Measurements from ENCODE around the gene FHAD1.
"Not testable (repeated sequence)": the region's sequence is repeated elsewhere in the genome, so short reads cannot be mapped to it uniquely, and the experiment has no call there.

Gene FHAD1

GRCh38 chr1:15417059-15417934, 170.3 kb downstream of the FHAD1 start:
- DNase-seq (ENCODE audit: low read depth in 2 of 2): peak in 1 of 2 donors; percentile 43

DNA sequence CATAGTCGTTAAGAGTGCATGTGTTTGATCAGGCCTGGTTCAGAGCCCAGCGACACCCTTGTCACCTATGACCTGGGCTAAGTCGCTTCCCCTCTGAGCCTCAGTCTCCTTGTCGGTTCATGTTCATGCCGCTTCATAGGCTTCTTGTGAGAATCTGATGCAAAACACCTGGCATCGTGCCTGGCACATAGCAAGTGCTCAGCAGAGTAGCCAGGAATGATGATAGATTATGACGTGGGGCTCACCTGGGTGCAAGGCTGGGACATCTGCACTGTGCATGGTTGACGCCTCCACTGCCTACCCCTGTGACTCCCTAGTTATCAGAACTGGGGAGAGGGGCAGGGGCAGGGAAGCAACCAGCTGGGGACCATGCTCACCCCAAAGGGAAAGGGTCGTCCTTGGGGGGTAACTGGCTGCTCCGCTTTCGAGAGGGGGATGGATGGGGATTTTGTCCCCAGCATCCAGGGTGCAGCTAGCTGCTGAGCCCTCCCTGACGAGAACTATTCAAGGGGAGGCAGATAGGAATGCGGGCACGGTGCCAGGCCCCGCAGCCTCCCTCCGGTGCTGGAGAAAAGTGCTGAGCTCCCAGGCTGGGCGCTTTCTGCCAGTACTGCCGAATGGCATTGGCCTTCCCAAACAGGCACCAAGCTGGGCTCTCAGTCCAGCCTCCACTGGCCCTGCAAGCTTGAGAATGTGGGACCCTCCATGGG, 171.9 kb downstream of the FHAD1 start:
- DNase-seq (ENCODE audit: low read depth in 2 of 2): no peak

GRCh38 chr1:15420853-15421465, 173.9 kb downstream of the FHAD1 start:
- no peak for DNase-seq (ENCODE audit: low read depth in 2 of 2)

DNA sequence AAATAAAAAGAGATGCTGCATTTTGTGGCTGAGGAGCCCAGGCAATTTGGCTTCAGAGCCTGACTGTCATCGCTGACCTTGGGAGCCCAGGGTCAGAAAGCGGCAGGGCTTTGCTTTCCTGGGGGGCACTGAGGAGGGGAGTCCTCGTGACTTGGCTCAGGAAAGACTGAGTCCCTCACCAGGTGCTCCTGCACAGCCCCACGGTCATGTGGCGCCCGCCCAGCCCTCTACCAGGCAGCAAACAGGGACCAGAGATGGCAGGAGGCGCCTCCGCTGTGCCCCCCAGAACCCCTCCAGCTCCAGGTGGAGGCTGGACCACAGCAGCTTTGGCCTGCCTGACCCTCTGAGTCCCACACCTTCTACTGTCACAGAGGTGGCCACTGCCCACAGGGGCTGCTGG, 175.8 kb downstream of the FHAD1 start:
- no peak for DNase-seq (ENCODE audit: low read depth in 2 of 2)

DNA sequence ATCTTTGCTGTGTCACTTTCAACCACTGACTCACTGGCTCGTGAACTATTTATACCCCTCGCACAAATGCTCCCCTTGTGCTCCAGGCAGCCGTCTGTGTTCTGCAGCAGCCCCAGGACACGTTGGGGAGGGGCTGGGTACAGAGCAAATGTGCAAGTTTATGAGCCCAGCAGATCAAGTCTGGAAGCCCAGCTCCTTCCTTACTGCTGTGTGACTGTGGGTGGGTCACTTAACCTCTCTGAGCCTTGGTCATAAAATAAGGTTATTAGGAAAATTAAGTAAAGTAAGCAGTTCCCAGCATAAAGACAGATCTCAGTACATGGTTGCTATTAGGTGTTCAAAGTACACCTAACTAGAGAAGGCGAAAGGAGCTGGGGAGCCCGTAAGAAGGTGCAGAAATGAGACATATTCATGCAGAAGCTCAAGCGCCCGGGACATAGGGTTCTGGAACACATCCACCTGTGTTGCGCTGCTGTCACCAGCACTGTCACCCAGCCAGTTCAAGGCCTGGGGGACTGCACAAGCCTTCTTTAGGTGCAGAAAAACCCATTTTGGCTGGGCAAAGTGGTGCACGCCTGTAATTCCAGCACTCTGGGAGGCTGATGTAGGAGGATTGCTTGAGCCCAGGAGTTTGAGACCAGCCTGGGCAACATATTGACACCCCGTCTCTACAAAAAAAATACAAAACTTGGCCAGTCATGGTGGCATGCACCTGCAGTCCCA, 176.5 kb downstream of the FHAD1 start:
- DNase-seq (ENCODE audit: low read depth in 2 of 2): no peak

DNA sequence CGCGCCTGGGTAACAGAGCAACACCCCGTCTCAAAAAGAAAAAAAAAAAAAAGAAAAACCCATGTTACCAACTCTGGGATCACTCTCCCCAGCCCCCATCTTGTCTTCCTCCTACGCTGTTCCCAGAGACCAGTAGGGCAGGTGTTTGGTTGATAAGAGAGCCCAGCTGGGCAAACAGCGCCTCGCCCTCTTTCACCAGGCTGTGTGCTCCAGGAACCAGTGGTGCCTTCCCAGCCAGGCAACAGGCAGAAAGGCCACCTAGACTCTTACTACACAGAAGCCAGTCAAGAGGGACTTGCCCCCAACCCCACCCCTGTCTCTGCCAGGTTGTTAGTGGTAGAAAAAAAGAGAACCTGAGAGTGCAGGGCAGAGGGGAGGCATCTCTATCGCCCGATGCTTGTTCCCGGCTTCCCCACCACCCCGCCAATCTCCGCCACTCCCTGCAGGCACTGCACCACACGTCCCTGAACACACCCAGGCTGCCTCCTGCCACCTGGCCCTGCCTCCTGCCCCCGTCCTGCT, 177.2 kb downstream of the FHAD1 start:
- DNase-seq (ENCODE audit: low read depth in 2 of 2): no peak

GRCh38 chr1:15424981-15425380, 178.0 kb downstream of the FHAD1 start:
- no peak for DNase-seq (ENCODE audit: low read depth in 2 of 2)

GRCh38 chr1:15425521-15425920, 178.5 kb downstream of the FHAD1 start:
- no peak for DNase-seq (ENCODE audit: low read depth in 2 of 2)

DNA sequence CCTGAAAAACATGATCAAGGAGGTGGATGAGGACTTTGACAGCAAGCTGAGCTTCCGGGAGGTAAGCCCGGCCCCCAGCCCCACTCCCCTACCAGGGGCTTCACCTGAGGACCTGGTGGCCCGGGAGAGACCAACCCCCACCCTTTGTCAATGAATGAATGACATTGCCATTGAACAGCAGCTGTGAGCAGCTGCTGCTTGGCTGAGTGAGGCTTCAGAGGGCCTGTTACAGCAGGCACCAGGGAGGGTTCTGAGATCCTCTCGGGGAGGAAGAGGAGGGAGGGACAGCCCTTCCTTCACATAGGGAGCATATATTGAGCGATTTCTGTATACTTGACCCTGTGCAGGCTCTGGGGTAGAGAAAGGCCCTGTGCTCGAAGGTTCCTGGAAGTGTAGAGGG, 178.9 kb downstream of the FHAD1 start:
- DNase-seq (ENCODE audit: low read depth in 2 of 2): no peak

DNA sequence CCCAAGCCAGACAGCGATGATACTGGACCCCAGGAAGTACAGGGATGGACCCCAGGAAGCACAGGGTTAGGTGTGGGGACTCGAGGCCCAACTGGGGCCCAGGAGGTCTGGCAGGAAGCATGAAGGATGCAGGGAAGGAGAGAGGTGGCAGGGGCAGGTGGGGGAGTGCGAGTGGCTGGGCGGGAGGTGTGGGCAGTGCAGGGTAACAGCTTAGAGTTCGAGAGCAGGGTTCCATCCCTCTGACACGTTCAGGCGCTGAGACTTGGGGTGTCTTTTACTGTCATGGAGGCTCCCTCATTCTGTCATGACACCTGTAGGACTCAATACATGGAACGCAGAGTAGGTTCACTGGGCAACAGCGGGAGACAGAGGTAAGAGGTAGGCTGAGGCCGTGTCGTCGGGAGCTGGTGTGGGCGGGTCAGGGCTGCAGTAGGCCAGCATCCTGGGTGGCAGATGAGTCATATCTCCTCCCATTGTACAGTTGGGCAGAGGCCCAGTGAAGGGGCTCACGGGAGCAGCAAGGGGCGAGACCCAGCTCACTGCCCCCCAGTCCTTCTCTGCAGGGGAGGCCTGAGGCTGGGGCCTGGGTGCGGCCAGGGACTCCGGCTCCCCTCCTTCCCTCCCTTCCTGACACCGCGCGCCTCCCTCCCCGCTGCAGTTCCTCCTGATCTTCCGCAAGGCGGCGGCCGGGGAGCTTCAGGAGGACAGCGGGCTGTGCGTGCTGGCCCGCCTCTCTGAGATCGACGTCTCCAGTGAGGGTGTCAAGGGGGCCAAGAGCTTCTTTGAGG, 179.7 kb downstream of the FHAD1 start:
- no peak for DNase-seq (ENCODE audit: low read depth in 2 of 2)

GRCh38 chr1:15427280-15427666, 180.2 kb downstream of the FHAD1 start:
- no peak for DNase-seq (ENCODE audit: low read depth in 2 of 2)

- not testable (repeated sequence) for DNase-seq (ENCODE audit: low read depth in 2 of 2)
Measured at GRCh38 chr1:15428252-15428651, 181.2 kb downstream of the FHAD1 start.

GRCh38 chr1:15428815-15429435, 181.9 kb downstream of the FHAD1 start:
- no peak for DNase-seq (ENCODE audit: low read depth in 2 of 2)

- no peak for DNase-seq (ENCODE audit: low read depth in 2 of 2)
Measured at GRCh38 chr1:15429701-15430149, 182.7 kb downstream of the FHAD1 start.

- peak; percentile 71 to 74 for DNase-seq (ENCODE audit: low read depth in 2 of 2)
Measured at GRCh38 chr1:15430787-15431570, 184.0 kb downstream of the FHAD1 start.

GRCh38 chr1:15431571-15431948, 184.5 kb downstream of the FHAD1 start:
- no peak for DNase-seq (ENCODE audit: low read depth in 2 of 2)

- no peak for DNase-seq (ENCODE audit: low read depth in 2 of 2)
Measured at GRCh38 chr1:15432324-15432723, 185.3 kb downstream of the FHAD1 start.

DNA sequence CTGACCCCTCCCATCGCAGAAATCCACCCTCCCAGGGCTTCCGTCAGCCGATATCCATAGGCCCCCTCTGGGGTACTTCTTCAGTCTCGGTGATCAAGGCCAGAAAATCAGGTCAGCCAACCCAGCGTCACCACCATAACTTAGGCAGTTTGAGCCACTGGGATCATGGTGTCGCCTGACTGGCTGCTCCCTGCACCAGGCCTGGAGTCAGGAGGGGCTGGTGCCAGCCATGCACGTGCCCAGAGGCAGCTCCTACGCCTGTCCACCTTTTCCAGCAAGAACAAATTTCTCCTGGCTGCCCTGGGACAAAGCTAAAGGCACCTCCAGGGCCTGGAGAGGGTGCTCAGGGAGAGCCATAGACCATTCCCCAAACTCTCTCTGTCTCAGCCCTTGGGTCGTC, 186.4 kb downstream of the FHAD1 start:
- no peak for DNase-seq (ENCODE audit: low read depth in 2 of 2)

- not testable (repeated sequence) for DNase-seq (ENCODE audit: low read depth in 2 of 2)
Measured at GRCh38 chr1:15434739-15435138, 187.7 kb downstream of the FHAD1 start.
